Activated naive CD4-positive, alpha-beta T cell treated with anti-CD3 and anti-CD28 coated beads, Interleukin-2, amount 50 U/mL, for 24 hours (primary cell): Measurements from ENCODE around the gene KCTD10.

Experiments used
- H3K27ac Mint-ChIP-seq: one replicate; pipeline ENCODE4 v1.8.0; 2021; ENCODE audit warnings: mild to moderate bottlenecking, mixed read lengths
- H3K27me3 Mint-ChIP-seq: one replicate; pipeline ENCODE4 v1.8.0; 2021; ENCODE audit warnings: mixed read lengths
- H3K36me3 Mint-ChIP-seq: one replicate; pipeline ENCODE4 v1.8.0; 2021; ENCODE audit warnings: mixed read lengths
- H3K4me1 Mint-ChIP-seq: one replicate; pipeline ENCODE4 v1.8.0; 2021; ENCODE audit warnings: mixed read lengths
- H3K4me3 Mint-ChIP-seq: one replicate; pipeline ENCODE4 v1.8.0; 2021; ENCODE audit warnings: mild to moderate bottlenecking, mixed read lengths
- H3K9me3 Mint-ChIP-seq: one replicate; pipeline ENCODE4 v1.8.0; 2021; ENCODE audit warnings: mixed read lengths

The KCTD10 gene

DNA sequence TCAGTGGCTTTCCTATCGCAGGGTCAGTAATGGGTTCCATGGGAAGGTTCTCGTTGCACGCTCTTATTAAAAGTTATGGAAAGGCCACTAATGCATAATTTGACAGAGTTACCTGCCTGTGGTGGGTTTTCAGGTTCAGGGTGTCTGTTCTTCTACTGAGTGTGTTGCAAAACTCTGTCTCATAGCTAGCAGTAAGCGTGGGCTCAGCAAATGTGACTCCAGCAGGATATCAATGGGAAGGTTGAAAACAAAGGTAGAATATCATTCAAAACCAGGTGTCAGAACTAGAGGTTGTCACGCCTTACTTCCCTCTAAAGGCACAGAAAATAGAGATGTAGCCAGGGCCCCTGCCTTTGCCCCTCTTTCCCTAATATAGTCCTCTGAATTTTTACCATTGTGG lies 25.2 kb upstream of the KCTD10 start:
- Mint-ChIP-seq H3K4me3 (no peak overlapping the region), H3K4me1 (no peaks in the 10 kb centered on the region), H3K27ac (no peak overlapping the region), H3K27me3 (no peaks in the 10 kb centered on the region), H3K36me3 (peaks cover 19% of the 10 kb centered on the region), H3K9me3 (no peaks in the 10 kb centered on the region)

DNA sequence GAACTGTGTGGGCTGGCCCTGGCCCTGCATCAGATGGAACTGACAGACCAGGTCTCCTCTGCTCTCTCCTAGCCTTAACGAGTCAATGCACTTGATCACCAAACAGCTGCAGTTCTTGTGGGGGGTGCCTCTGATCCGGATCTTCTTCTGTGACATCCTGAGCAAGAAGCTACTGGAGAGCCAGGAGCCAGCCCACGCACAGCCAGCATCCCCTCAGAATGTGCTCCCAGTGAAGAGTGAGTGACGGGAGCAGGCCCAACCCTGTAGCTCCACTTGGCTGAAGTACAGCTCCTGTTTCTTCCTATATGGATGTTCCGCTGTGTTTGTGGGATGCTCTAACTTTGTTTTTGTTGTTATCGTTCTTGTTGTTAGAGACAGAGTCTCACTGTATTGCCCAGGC lies 24.2 kb upstream of the KCTD10 start:
- no peaks in the 10 kb centered on the region for H3K4me1 Mint-ChIP-seq
- H3K9me3 Mint-ChIP-seq = no peaks in the 10 kb centered on the region
- no peaks in the 10 kb centered on the region for H3K27me3 Mint-ChIP-seq
- no peak overlapping the region for H3K4me3 Mint-ChIP-seq
- no peak overlapping the region for H3K27ac Mint-ChIP-seq
- peaks cover 22% of the 10 kb centered on the region for H3K36me3 Mint-ChIP-seq

DNA sequence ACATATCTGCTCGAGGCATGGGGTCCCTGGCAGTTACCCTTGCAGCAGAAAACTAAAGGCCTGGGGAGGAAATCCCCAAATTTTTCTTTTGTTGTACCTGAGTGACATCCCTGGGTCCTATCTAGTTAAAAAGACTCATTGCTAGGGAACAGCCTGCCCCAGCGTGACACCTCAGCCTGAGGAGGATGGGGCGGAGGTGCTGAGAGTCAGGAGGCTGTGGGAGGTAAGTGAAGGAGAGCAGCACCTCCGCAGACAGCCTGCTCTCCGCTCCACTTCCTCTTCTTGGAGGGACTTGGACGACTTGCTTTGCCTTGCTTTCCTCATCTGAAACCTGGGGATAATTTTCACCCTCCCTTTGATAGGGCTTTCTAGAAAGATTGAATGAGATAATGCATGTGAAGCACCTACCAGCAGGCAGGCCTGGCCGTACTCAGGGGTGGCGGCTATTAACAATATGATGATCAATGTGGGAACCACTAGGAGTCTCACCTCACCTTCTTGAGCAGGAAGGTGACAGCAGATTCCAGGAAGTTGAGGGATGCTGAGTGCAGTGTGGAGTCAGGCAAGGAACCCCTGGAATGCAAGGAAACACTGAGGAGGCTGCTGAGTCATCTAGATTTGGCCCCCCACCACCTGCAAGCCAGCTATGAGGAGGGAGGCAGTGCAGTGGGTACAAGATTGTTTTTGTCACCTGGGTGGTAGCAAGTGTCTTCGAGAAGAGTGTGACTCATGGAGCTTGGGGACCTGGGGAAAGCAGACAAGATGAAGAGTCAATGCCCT lies 23.5 kb upstream of the KCTD10 start:
- no peak overlapping the region for H3K4me3 Mint-ChIP-seq
- no peaks in the 10 kb centered on the region for H3K27me3 Mint-ChIP-seq
- peak overlapping the region; percentile 4 for H3K27ac Mint-ChIP-seq
- peaks cover 25% of the 10 kb centered on the region for H3K36me3 Mint-ChIP-seq
- no peaks in the 10 kb centered on the region for H3K9me3 Mint-ChIP-seq
- no peaks in the 10 kb centered on the region for H3K4me1 Mint-ChIP-seq

DNA sequence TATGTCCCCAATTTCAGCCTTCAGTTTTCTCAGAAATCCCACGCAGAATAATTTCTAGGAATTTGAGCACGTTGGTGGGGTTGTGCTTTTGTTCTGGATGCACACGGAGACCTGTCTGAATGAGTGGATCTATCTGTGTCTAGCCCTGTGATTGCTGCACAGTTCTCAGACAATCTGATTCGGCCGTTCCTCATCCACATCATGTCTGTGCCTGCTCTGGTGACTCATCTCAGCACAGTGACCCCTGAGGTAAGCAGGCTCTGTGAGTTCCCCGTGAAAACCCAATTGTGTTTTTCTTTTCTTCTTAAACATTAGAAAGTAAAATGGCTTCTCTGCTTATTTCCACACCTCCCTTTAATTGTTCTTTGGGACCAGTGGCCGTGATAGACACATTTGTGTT lies 20.6 kb upstream of the KCTD10 start:
- Mint-ChIP-seq H3K4me1 (no peaks in the 10 kb centered on the region), H3K27ac (no peak overlapping the region), H3K4me3 (no peak overlapping the region), H3K27me3 (no peaks in the 10 kb centered on the region), H3K9me3 (no peaks in the 10 kb centered on the region), H3K36me3 (peaks cover 20% of the 10 kb centered on the region)

DNA sequence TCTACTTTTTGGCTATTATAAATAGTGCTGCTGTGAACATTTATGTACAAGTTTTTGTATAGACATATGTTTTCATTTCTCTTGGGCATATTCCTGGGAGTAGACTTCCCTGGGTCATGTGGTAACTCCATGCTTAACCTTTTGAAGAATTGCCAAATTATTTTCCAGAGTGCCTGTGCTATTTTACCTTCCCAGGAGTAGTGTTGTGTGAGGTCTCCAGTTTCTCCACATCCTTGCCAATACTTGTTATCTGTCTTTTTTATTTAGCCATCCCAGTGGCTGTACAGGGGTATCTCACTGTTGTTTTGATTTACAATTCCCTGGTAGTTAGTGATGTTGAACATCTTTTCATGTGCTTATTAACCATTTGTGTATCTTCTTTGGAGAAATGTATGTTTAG lies 19.2 kb upstream of the KCTD10 start:
- Mint-ChIP-seq H3K9me3 (no peaks in the 10 kb centered on the region), H3K4me3 (no peak overlapping the region), H3K36me3 (peaks cover 18% of the 10 kb centered on the region), H3K27ac (no peak overlapping the region), H3K4me1 (no peaks in the 10 kb centered on the region), H3K27me3 (no peaks in the 10 kb centered on the region)

DNA sequence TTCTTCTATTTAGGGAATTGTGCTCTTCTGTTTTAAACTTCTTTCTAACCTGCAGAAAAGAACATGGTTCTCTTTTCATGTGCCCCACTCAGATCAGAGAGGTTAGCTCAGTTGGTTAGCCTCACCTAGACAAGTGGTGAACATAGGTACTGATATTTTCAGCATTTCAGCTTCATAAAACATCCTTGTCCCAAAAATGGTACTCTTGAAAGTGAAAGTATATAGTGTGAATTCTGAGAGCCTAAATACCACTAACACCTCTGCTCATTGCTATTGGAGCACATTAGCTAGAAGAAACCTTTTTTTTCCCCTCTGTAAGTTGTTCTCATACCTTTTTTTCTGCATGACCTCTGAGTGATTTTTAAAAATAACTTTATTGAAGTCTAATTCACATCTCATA lies 17.9 kb upstream of the KCTD10 start:
- no peaks in the 10 kb centered on the region for H3K27me3 Mint-ChIP-seq
- no peak overlapping the region for H3K27ac Mint-ChIP-seq
- peaks cover 18% of the 10 kb centered on the region for H3K36me3 Mint-ChIP-seq
- no peaks in the 10 kb centered on the region for H3K4me1 Mint-ChIP-seq
- no peaks in the 10 kb centered on the region for H3K9me3 Mint-ChIP-seq
- H3K4me3 Mint-ChIP-seq = no peak overlapping the region

DNA sequence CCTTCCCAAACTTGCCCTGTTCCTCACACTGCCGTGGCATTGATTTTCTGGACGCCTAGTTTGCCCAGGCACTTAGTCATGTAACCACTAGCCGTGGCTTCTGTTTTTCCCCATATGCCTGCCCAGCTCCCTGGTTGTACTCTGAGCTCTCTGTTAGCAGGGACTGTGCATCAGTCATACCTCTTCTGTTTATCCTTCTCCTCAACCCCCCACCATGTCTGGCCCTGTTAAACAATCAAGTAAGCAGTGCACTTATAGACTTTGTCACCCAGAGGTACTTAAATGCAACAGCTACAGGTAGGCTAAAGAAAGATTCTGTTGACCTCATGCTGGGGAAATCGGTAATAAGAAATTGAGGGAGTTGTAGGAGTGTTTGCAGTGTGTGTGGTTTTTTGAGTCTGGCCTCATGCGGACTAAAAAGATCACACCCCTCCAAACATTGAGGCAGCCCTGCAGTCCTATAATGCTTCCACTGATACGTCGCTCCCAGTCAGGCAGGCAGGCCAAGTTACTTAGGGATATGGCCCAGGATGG lies 17.3 kb upstream of the KCTD10 start:
- peaks cover 18% of the 10 kb centered on the region for H3K36me3 Mint-ChIP-seq
- no peaks in the 10 kb centered on the region for H3K9me3 Mint-ChIP-seq
- H3K27me3 Mint-ChIP-seq = no peaks in the 10 kb centered on the region
- no peak overlapping the region for H3K4me3 Mint-ChIP-seq
- H3K27ac Mint-ChIP-seq = no peak overlapping the region
- no peaks in the 10 kb centered on the region for H3K4me1 Mint-ChIP-seq

DNA sequence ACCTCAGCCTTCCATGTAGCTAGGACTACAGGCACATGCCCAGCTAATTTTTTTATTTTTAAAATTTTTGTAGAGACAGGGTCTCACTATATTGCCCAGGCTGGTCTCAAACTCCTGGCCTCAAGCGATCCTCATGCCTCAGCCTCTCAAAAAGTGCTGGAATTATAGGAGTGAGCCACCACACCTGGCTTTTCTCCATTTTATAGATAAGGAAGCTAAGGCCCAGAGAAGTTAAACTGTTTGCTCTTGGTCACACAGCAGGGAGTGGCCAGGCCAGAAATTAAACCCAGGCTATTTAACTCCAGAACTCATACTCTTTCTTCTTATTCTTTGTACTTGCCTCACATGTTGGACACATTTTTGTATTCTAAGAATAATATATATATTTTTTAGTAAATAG lies 16.8 kb upstream of the KCTD10 start:
- Mint-ChIP-seq H3K27ac (no peak overlapping the region), H3K36me3 (peaks cover 21% of the 10 kb centered on the region), H3K9me3 (no peaks in the 10 kb centered on the region), H3K4me3 (no peak overlapping the region), H3K4me1 (no peaks in the 10 kb centered on the region), H3K27me3 (no peaks in the 10 kb centered on the region)

DNA sequence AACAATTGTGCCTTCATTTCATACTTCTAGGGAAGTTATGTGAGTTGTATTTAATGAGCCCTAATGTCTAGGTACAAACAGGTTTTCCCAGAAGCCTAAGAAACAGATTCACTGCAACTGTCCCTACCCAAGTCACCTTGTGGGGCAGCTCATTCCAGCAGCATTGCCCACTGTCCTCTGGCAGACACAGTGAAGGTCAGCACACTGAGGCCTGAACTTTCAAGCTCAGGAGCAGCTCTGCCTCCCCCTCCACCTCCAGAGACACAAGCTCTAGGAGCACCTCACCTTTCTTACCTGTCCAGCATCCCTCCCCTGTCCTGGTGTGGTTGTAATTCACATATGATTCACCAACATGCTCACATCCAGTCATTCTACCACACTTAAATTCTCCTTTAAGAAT lies 16.0 kb upstream of the KCTD10 start:
- Mint-ChIP-seq H3K27me3 (no peaks in the 10 kb centered on the region), H3K27ac (no peak overlapping the region), H3K4me1 (no peaks in the 10 kb centered on the region), H3K9me3 (no peaks in the 10 kb centered on the region), H3K4me3 (no peak overlapping the region), H3K36me3 (peaks cover 18% of the 10 kb centered on the region)

DNA sequence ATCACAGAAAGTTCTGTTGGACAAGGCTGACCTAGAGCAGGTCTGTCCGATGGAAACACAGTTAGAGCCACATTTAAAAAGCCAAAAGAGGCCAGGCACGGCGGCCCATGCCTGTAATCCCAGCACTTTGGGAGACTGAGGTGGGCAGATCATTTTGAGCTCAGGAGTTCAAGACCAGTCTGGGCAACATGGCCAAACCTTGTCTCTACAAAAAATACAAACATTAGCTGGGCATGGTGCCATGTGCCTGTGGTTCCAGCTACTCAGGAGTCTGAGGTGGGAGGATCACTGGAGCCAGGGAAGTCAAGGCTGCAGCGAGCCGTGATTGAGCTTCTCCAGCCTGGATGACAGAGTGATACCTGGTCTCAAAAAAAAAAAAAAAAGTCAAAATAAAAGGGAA lies 15.3 kb upstream of the KCTD10 start:
- H3K36me3 Mint-ChIP-seq = peaks cover 16% of the 10 kb centered on the region

DNA sequence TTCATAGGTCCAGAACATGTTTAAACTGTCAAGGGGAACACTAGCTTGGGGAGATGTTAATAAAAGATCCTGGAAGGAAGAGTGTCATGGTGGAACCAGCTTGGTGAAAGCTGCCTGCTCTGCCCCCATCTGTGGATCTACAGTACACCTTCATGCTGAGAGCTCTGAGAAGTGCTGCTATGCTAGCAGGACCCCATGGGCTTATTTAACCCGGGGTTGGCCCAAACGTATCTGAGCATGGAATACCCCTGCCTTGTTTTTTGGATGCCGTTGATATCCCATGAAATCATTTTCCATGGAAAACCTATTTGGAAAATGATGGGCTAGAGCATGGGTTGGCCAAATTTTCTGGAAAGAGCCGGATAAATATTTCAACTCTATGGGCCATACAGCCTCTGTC lies 14.6 kb upstream of the KCTD10 start:
- Mint-ChIP-seq H3K27ac (no peak overlapping the region), H3K27me3 (no peaks in the 10 kb centered on the region), H3K4me1 (no peaks in the 10 kb centered on the region), H3K9me3 (no peaks in the 10 kb centered on the region), H3K36me3 (peaks cover 16% of the 10 kb centered on the region), H3K4me3 (no peak overlapping the region)

More for the DNA sequence above, 15.3 kb upstream of the KCTD10 start:
- Mint-ChIP-seq H3K4me3 (no peak overlapping the region), H3K27me3 (no peaks in the 10 kb centered on the region), H3K4me1 (no peaks in the 10 kb centered on the region), H3K27ac (no peak overlapping the region), H3K9me3 (no peaks in the 10 kb centered on the region)

DNA sequence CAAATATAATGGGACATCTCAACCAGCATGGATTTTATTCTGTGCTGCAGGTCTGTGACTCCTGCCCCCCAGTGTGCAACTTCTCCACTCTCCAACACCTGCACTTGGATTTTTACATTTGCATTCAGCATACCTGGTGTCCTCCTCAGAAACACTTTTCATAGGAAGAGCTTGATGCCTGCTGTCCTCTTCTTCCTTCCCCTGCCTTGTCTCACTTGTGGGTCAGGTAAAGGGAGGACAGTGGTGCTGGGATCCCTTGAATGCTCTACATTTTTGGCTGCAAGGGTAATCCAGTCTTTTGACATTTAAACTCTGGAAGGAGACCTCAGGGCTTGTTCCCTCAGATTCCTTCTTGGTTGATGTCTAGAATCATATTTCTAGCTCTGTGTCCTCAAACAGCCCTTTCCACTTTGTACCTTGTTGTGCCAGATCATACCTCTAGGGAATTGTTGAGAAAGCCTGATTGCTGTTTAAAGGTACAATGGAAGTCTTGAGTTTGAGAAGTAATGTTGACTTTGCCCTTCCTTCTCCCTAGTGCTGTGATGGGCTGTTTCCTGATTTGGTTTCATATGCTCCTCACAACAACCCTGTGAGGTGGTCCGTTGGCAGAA lies 13.0 kb upstream of the KCTD10 start:
- Mint-ChIP-seq H3K9me3 (no peaks in the 10 kb centered on the region), H3K27ac (no peak overlapping the region), H3K27me3 (no peaks in the 10 kb centered on the region), H3K36me3 (peaks cover 9% of the 10 kb centered on the region), H3K4me3 (no peak overlapping the region), H3K4me1 (no peaks in the 10 kb centered on the region)

DNA sequence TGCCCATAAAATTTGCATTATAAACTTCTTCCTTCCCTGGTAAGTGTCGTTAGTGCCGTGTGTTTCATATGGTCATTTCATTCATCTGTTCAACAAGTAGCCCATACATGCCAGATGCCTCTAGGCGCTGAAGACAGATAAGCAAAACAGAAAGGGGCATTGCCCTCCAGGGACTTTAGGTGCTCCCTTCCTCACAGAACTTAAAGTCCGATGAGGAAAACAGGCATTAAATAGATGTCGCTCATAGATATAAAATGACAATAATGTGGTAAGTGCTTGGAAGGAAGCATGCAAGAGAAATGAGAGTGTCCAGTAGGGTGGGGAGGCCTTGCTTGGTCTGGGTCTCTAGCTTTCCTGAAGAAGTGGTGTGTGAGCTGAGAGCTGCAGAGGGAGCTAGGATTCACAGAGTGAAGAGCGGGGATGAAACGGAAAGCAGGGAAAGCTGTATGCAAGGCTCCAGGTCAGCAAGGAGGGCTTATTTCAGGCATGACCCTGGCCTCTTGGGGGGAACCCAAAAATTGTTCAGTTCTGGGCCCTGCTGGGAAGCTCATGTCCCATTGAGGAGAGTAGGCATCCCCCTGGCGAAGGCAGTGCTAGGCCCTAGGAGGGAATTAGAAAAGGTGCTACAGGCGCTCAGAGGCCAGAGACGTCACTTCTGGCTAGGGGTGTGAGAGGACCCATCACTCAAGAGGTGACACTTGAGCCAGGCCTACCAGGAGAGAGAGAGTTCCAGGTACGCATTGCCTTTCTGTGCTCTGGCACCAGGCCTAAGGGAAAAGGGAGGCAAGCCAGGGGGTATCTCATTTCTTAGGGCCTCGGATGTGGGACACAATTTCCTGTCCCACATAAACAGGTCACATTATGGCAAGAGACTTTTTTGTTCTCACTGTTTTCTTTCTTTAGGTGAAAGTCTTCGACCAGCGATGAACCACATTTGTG lies 12.2 kb upstream of the KCTD10 start:
- peaks cover 6% of the 10 kb centered on the region for H3K36me3 Mint-ChIP-seq
- H3K27me3 Mint-ChIP-seq = no peaks in the 10 kb centered on the region

DNA sequence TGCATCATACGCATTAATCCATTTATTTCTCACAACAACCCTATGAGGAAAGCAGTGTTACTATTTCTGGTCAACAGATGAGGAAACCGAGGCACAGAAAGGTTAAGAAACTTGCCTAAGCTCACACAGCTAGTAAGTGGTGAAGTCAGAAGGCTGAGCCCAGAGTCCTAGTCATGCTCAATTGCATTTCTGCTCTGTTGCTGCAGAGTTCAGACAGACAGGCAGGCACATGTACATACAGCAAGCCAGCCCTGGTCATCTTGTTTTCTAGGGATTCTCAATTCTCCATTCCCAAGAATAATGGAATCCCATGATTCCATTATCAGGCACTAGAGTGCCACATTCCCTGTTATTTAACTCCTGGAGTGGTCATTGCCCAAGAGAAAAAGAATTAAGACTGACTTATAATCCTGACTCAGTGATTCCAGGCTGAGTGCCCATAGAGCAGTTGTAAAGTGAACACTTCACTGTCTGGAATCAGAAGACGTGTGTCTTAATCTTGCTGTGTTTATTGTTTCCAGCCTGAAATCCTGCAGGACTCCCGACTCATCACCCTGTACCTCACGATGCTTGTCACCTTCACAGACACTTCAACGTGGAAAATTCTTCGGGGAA lies 11.1 kb upstream of the KCTD10 start:
- H3K27ac Mint-ChIP-seq = no peak overlapping the region
- no peaks in the 10 kb centered on the region for H3K4me1 Mint-ChIP-seq
- H3K4me3 Mint-ChIP-seq = no peak overlapping the region
- H3K9me3 Mint-ChIP-seq = no peaks in the 10 kb centered on the region
- peaks cover 10% of the 10 kb centered on the region for H3K36me3 Mint-ChIP-seq
- H3K27me3 Mint-ChIP-seq = no peaks in the 10 kb centered on the region

More for the DNA sequence above, 12.2 kb upstream of the KCTD10 start:
- no peak overlapping the region for H3K27ac Mint-ChIP-seq
- no peak overlapping the region for H3K4me3 Mint-ChIP-seq
- H3K9me3 Mint-ChIP-seq = no peaks in the 10 kb centered on the region
- no peaks in the 10 kb centered on the region for H3K4me1 Mint-ChIP-seq
